ENCODE data around the gene SFMBT2.
A peak's percentile ranks its signal among the peaks of the same experiment; 100 is the strongest.
"Not testable (repeated sequence)": the region's sequence is repeated elsewhere in the genome, so short reads cannot be mapped to it uniquely, and the experiment has no call there.

The SFMBT2 gene

GRCh38 chr10:7305053-7305452 is 105.8 kb downstream of the SFMBT2 start:
- no peak overlapping the region for H3K27ac ChIP-seq
- no peak for TF ChIP-seq ZFX (IDR thresholded peaks at IDR 0.05; ENCODE audit: borderline replicate concordance)
- TF ChIP-seq CTCF (IDR thresholded peaks at IDR 0.05) = no peak

- no peak for TF ChIP-seq ZFX (IDR thresholded peaks at IDR 0.05; ENCODE audit: borderline replicate concordance)
- TF ChIP-seq CTCF (IDR thresholded peaks at IDR 0.05) = no peak
- no peak overlapping the region for H3K27ac ChIP-seq
Measured at GRCh38 chr10:7304110-7304509, 106.7 kb downstream of the SFMBT2 start.

- no peak overlapping the region for H3K27ac ChIP-seq
Measured at GRCh38 chr10:7302930-7303557, 107.8 kb downstream of the SFMBT2 start.

GRCh38 chr10:7302392-7302906 is 108.4 kb downstream of the SFMBT2 start:
- TF ChIP-seq ZFX (IDR thresholded peaks at IDR 0.05; ENCODE audit: borderline replicate concordance) (no peak), CTCF (IDR thresholded peaks at IDR 0.05) (no peak)
- H3K27ac ChIP-seq = no peak overlapping the region

More at GRCh38 chr10:7302930-7303557, 107.8 kb downstream of the SFMBT2 start:
- TF ChIP-seq ZFX (IDR thresholded peaks at IDR 0.05; ENCODE audit: borderline replicate concordance) = no peak
- TF ChIP-seq CTCF (IDR thresholded peaks at IDR 0.05) = no peak

- no peak overlapping the region for H3K27ac ChIP-seq
- TF ChIP-seq ZFX (IDR thresholded peaks at IDR 0.05; ENCODE audit: borderline replicate concordance) (no peak), CTCF (IDR thresholded peaks at IDR 0.05) (peak; percentile 29; the same call in 1 of the 2 replicates)
Measured at GRCh38 chr10:7301006-7301778, 109.6 kb downstream of the SFMBT2 start.

- H3K27ac ChIP-seq = no peak overlapping the region
- no peak for TF ChIP-seq ZFX (IDR thresholded peaks at IDR 0.05; ENCODE audit: borderline replicate concordance)
- no peak for TF ChIP-seq CTCF (IDR thresholded peaks at IDR 0.05)
Measured at GRCh38 chr10:7300384-7300971, 110.4 kb downstream of the SFMBT2 start.

GRCh38 chr10:7299601-7300325 is 111.1 kb downstream of the SFMBT2 start:
- not testable (repeated sequence) for H3K27ac ChIP-seq
